Activated CD4-positive, CD25-positive, alpha-beta regulatory T cell (primary cell): ENCODE results near the gene SERTAD4.
"Not testable (repeated sequence)": the region's sequence is repeated elsewhere in the genome, so short reads cannot be mapped to it uniquely, and the experiment has no call there.

Experiments
- DNase-seq, 4 experiments: peaks; one replicate each; lab custom pipeline; 2025; lab: John Stamatoyannopoulos, UW

SERTAD4 gene

GRCh38 chr1:210232511-210233215 lies at the start of gene SERTAD4:
Gene SERTAD4 (plus strand): TSS chr1:210232796. CDS start chr1:210237961, 5,165 bp downstream.
- DNase-seq, result no peak

GRCh38 chr1:210185063-210185462 lies 47.5 kb upstream of the SERTAD4 start:
- DNase-seq, result no peak

DNA sequence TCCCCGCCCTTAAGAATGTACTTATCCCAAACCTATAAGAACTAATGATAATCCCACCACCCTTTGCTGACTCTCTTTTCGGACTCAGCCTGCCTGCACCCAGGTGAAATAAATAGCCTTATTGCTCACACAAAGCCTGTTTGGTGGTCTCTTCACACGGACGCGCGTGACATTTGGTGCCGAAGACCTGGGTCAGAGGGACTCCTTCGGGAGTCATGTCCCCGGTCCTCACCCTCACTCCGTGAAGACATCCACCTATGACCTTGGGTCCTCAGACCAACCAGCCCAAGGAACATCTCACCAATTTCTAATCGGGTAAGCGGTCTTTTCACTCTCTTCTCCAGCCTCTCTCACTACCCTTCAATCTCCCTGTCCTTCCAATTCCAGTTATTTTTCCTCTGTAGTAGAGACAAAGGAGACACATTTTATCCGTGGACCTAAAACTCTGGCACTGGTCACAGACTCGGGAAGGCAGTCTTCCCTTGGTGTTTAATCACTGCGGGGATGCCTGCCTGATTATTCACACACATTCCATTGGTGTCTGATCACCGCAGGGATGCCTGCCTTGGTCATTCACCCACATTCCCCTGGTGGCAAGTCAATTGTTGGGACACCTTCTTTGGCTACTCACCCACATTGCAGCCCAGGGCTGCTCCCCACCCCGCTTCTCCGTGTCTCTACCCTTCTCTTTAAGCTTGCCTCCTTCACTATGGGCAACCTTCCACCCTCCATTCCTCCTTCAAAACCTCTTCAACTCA lies 44.6 kb upstream of the SERTAD4 start:
- DNase-seq, result not testable (repeated sequence)

GRCh38 chr1:210189426-210189825 lies 43.2 kb upstream of the SERTAD4 start:
- DNase-seq, result no peak

DNA sequence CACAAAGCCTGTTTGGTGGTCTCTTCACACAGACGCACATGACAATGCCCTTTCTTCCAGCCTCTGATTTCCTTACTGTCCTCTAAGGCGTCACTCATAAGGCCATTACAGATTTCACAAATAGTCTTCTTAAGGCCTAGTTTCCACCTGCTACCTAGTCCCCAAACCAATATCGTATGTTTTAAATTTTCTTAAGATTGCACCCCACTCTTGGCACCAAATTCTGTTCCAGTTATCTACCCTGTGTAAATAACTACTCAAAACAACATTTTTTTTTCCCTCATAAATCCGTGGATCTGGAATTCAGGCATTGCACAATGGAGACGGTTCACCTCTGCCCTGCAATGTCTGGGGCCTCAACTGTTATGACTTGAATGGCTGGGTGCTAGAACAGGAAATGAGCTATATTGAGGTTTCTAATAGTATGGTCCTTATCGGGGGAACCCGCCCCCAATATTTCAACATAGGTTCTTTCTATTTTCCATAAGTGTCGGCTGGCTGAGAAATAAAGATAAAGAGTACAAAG lies 36.9 kb upstream of the SERTAD4 start:
- DNase-seq, result no peak

DNA sequence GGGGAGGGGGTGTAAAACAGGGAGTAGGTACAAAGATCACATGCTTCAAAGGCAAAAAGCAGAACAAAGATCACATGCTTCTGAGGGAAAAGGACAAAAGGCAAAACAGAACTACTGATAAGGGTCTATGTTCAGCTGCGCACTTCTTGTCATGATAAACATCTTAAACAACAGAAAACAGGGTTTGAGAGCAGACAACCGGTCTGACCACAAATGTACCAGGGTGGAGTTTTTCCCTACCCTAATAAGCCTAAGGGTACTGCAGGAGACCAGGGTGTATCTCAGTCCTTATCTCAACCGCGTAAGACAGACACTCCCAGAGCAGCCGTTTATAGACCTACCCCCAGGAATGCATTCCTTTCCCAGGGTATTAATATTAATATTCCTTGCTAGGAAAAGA lies 36.3 kb upstream of the SERTAD4 start:
- DNase-seq, result not testable (repeated sequence)

- no peak for DNase-seq
Measured at GRCh38 chr1:210198840-210199239, 33.8 kb upstream of the SERTAD4 start.

- no peak for DNase-seq
Measured at GRCh38 chr1:210200124-210200736, 32.4 kb upstream of the SERTAD4 start.

- no peak for DNase-seq
Measured at GRCh38 chr1:210201681-210202080, 30.9 kb upstream of the SERTAD4 start.

DNA sequence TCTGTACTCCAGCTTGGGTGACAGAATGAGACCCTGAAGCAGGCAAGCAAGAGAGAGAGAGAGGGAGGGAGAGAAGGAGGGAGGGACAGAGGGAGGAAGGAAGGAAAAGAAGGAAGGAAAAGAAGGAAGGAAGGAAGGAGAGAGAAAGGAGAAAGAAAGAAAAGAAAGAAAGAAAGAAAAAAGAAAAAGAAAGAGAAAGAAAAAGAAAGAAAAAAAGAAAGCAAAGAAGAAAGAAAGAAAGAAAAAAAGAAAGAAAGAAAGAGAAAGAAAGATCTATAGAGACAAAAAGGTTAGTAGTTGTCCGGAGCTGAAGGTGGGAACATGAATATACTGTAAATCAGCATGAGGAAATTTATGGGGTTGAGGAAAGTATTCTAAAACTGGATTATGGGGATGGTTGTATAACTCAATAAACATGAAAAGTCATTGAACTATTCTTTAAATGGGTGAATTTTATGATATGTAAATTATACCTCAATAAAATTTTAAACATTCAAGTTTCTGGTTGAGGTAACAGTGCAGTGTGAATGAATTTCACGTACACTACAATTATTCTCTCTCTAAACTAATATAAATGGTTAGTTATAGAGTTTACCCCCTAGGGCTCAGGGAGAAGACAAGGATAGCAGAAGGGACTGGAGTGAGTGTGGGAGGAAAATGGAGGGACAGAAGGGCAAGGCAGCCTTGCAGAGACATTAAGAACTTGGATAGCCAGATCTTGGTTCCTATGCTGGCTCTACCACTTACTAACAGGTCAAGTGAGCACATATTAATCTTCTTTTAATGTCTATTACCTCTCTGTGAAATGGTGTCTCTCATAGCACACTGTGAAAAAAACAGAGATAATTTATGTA lies 24.8 kb upstream of the SERTAD4 start:
- no peak for DNase-seq

DNA sequence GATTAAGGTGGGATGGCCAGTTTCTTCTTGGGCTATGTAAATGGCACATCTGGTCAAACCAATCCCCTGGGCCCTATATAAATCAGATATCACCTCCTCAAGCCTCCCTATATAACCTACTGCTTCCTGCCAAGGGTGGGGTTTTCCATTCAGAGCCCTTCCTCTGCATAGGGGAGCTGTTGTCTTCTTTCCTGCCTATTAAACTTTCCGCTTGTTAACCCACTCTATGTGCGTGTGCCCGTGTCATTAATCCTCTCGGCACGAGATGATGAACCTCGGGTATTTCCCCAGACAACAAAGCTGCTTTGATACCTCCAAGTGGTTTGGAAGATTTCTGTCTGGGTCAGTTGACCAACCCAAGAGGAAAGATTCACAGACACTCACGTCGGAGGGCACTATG lies 19.3 kb upstream of the SERTAD4 start:
- DNase-seq, result no peak

GRCh38 chr1:210214573-210215409 lies 17.8 kb upstream of the SERTAD4 start:
- no peak for DNase-seq

GRCh38 chr1:210217482-210217881 lies 15.1 kb upstream of the SERTAD4 start:
- DNase-seq, result no peak

DNA sequence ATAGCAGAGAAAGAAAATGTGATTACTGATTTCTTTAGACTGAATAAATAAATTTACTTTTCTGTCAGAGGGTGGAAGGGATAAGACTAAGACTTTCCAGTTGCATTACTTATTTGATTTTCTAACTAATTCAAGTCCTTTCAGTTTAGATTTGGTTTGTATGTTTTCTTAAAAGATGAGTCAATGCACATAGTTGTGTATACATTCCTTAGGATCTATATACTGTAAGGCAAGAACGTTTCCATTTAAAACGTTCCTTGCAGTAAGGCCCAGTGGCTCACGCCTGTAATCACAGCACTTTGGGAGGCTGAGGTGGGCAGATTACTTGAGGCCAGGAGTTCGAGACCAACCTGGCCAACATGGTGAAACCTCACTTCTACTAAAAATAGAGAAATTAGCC lies 14.5 kb upstream of the SERTAD4 start:
- DNase-seq, result no peak

DNA sequence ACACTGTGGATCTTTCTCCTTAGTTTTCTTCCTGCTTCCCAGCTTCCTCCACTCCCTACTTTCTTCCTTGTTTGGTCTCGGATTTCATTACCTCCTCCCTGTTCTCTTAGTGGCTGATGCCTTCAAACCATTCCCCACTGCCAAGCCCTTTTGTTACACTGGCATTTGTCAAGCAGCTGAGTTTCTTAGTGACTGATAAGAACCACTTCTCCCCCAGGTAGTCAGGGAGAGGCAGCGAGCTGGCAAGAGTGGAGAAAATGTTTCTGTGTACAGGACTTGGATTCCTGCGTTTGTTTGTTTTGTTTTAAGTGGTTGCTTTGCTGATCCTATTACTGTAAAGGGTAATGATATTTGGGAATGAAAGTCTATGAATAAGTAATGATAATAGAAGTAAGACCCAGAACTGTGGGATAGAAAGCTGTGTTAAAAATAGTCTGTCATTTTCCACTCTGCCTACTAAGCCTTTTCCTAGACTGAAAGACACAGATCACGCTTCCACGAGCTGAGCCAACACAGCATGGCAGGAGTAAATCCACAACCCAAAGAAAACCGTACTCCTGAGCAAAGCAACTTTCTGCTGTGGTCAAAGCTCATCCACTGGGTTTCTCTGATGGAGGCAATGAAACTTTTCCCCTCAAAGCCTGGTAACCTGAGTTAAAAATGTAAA lies 10.1 kb upstream of the SERTAD4 start:
- DNase-seq, result no peak

DNA sequence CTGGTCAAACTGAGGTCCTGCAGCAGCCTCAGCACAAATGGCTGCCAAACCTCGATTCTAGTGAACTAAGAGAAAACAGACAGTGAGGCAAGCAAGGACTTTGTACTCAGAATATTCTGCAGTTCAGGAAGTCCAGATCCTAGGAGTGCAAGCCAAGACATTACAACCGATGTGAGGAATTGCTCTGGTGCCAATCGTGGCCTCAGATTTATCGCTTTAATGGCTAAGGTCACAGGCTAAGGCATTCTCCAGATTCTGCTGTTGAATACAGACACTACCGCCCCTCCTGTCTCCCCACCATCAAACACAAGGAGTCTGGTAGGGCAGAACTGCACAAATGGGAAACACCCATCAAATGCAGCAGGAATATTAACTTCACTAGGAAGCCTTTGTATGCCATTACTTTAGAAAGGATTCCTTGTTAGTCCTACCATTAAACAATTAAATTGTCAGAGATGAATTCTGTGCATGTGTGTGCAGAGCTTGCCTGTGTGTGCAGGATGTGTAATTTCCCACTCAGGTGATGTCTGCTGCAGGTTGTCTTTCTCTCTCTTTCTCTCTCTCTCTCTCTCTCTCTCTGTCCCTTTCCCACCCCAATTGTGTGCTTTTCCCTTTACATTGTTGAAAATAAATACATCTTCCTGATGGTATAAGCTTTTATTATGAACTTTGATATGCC lies 9.2 kb upstream of the SERTAD4 start:
- no peak for DNase-seq

GRCh38 chr1:210228158-210228557 lies 4.4 kb upstream of the SERTAD4 start:
- no peak for DNase-seq

DNA sequence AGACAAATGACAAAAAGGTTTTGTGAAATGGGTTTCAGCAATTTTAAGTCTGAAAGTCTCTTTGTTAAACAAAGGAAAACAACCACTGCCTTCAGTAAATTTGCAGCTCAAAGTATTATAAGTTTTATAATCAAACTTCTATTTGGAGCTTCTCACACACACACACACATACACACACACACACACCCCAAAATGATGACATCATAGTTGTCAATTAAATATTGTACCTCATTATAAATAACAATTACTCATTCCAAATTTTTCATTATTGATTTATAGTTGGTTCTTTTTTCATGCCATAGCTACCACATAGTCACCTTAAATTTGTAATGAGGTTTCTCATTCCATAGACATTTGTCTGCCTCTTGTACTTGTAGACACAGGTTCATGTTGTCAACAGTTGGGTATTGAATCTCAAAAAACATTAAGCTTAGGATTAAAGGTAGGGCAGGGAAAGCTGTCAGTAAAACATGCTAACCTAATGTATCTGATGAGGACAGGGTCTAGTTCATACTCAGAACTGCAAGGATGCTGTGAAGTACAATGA lies 2.4 kb upstream of the SERTAD4 start:
- no peak for DNase-seq

GRCh38 chr1:210231846-210232510 lies 618 bp upstream of the SERTAD4 start:
- DNase-seq, result no peak
